Stimulated activated CD4-positive, alpha-beta T cell treated with anti-CD3 and anti-CD28 coated beads, Interleukin-1b, Interleukin-23, amount 100 ng/mL, for 48 hours (primary cell): ENCODE measurements around the gene SIRT3.

Experiments used
- DNase-seq: peaks from one replicate; pipeline ENCODE4 v3.0.0-alpha.2; 2020

Gene SIRT3

GRCh38 chr11:235997-236773, at the start of gene SIRT3:
Gene SIRT3, minus strand, starts transcription at chr11:236342. Its CDS starts 14 bp downstream, at chr11:236328.
- DNase-seq = peak; percentile 84

DNA sequence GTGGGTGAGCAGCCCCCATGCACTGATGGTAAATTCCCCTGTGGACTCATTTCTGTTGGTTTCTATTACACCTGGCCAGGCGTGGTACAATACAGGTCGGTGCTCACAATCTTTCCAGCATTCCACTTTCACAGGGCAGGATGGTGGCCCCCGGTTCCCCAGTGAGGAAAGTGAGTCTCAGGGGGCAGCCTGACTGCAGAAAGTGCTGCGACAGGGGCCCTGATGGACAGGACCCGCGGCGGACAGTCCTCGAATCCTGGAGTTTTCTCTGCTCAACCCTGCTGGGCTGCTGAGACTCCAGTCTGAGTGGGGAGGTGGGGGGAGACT, 49.7 kb upstream of the SIRT3 start:
- DNase-seq = no peak

GRCh38 chr11:285021-285893, 49.1 kb upstream of the SIRT3 start:
- peak; percentile 0 for DNase-seq

GRCh38 chr11:284105-285020, 48.2 kb upstream of the SIRT3 start:
- peak; percentile 1 for DNase-seq

DNA sequence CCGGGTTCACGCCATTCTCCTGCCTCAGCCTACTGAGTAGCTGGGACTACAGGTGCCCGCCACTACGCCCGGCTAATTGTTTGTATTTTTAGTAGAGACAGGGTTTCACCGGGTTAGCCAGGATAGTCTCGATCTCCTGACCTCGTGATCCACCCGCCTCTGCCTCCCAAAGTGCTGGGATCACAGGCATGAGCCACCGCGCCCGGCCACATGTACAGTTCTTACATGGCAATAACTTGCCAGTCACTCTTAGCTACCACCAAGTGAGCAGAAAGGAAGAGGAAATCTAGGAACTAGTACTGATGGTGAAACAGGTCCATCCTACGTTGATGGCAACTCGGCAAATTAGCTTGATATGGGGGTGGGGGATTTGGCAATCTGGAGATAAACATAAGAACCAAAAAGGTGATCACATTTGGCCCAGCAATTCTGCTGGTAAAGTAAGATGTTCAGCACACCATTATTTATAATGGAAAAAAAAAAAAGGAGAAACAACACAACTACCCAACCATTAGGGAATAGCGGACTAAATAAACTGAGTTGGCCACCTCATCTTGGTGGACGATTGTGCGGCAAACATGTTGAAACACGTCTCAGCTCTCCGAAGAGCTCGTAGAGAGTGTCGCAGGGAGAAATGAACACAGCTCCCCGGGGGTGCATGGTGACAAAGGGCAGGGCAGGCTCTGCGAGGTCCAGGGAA, 47.4 kb upstream of the SIRT3 start:
- no peak for DNase-seq

- no peak for DNase-seq
Measured at GRCh38 chr11:282630-283360, 46.7 kb upstream of the SIRT3 start.

DNA sequence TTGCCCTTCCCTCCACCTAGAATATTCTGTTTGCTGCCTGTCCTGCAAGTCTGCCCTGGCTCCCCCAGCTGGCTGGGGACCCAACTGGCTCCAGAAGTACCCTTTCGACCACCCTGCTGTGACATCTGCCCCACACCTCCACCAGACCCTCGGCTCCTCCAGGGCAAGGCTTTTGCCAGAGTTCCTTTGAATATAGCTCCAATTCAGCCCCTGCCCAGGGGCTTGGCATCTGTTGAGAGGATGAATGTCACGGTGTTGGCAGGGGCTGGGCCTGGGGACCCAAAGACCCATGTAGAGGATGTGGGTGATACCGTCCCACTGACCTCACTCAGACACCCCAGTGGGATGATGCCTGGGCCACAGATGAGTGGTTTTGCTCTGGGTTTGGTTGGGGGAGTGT, 46.0 kb upstream of the SIRT3 start:
- no peak for DNase-seq

GRCh38 chr11:281486-282161, 45.5 kb upstream of the SIRT3 start:
- no peak for DNase-seq

GRCh38 chr11:280706-281485, 44.8 kb upstream of the SIRT3 start:
- DNase-seq = no peak

GRCh38 chr11:279966-280705, 44.0 kb upstream of the SIRT3 start:
- peak; percentile 56 for DNase-seq

- no peak for DNase-seq
Measured at GRCh38 chr11:279040-279965, 43.2 kb upstream of the SIRT3 start.

DNA sequence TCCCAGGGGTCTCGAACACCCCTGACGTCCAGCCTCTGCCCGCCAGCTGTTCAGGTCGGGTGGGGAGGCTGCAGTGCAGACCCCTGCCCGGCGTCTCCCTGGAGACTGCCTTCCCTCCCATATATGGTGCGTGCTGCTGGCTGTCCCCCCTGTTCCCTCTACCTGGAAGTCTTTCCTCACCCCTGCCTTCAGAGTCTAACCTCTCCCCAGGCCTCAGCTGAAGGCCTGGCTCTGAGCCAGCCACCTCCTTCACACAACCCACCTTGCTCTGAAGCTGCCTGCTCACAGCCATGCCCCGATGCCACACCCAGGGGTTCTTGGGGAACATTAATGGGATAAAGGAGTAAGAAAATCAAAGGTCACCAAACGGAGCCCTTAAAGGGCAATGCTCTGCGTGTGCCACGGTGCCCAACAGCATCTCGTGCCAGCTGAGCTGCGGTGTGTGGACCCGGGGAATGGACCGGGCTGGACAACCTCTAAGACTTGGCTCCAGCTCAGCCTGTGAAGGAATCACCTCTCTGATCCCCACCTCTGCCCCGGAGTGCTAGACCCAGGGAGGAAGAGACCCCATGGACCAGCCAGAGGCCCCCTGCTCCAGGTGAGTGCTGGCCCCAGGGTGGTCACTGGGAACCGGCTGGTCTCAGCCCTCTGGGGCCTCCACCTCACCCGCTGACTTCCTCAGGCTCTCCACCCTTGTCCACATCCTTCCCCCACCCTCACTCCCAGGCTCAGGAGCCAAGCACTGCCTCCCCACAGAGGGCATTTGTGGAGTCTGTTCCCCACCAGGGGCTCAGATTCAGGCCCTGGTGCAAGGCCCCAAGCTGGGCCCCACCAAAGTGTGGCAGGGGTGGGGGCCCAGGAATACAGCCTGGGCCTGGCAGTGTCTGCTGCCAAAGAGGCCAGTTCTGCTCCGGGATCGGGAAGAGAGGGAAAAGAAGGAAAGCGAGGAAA, 42.1 kb upstream of the SIRT3 start, which contains the start of gene NLRP6:
Gene NLRP6 (plus strand): TSS at position 407 of the 951 bp plus-strand sequence. CDS start 163 bp downstream, at position 570.
- no peak for DNase-seq

DNA sequence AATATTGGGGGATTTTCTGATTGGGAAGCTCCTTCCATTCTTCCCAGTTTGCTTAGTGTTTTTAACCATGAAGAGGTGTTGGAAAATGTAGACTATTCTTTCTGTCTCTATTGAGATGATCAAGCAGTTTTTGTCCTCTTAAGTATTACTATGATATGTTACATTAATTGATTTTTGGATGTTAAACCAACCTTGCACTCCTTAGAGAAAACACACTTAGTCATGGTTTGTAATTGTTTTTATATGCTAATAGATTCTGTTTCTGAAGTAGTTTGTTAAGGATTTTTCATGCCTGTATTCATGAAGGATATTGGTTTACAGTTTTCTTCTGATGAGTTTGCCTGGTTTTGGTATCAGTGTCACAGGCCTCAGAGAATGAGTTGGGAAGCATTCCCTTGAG, 40.1 kb upstream of the SIRT3 start:
- DNase-seq = no peak

DNA sequence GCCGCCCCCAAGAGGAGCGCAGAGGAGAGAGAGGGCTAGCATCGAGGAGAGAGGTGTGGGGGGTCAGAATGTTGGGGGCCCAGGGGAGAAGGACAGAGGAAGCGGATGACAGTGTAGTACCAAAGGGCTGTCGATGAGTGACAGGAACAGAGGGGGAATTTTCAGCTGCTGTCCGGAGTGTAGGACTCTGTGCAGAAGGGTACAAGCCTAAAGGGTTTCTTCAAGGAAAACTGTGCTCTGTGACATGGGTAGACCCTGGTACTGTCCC, 36.7 kb upstream of the SIRT3 start:
- DNase-seq = no peak

DNA sequence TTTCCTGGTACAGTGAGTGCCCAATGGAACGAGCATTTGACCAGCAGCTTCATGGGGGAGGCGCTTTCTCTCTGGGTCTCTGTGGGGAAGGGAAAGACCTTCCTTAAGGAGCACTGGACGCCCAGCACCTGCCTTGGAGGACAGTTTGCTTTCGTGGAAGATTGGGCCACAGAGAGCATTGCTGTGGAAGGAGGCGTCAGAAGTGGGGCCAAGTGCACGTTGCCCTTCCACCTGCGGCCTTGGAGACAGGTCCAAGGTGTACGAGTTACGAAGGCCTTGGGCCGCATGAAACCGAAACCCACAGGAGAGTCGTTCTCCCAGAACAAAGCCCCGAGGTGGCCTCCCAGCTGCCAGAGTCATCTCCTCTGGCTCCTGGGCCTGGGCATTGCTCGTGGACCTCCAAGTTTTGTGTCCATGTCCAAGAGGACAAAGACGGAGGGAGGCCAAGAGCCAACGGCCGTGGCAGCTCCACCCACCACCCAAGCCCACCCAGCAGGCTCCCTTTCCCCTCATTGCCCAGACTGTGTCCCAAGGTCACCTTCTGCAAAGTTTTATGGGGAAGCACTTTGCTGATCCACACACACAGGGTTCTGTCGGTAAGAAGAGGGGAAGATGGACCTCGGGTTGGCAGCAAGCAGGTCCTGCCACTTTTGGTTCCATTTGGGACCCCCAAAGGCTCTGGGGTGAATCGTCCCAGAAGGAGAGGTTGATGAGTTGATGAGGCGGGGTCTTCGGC, 36.2 kb upstream of the SIRT3 start:
- DNase-seq = no peak

GRCh38 chr11:271319-271715, 35.2 kb upstream of the SIRT3 start:
- no peak for DNase-seq
